Activated T-cell treated with anti-CD3 and anti-CD28 coated beads, Interleukin-2, amount 50 U/mL, for 24 hours (primary cell): ENCODE measurements around the gene PGP.
A peak's percentile ranks its signal among the peaks of the same experiment; 100 is the strongest.

Source experiments
- DNase-seq: peaks from one replicate; pipeline ENCODE4 v3.0.0-alpha.2; 2020
- H3K27ac Mint-ChIP-seq: 2 replicates; pipeline ENCODE4 v1.8.0; 2020; ENCODE audit warnings: mild to moderate bottlenecking, mixed read lengths
- H3K27me3 Mint-ChIP-seq: 2 replicates; pipeline ENCODE4 v1.8.0; 2020; ENCODE audit warnings: mixed read lengths
- H3K36me3 Mint-ChIP-seq: 2 replicates; pipeline ENCODE4 v1.8.0; 2020; ENCODE audit warnings: low read depth, mixed read lengths
- H3K4me1 Mint-ChIP-seq: 2 replicates; pipeline ENCODE4 v1.8.0; 2020; ENCODE audit warnings: low read depth, mixed read lengths
- H3K4me3 Mint-ChIP-seq: 2 replicates; pipeline ENCODE4 v1.8.0; 2020; ENCODE audit warnings: mild to moderate bottlenecking, moderate library complexity, mixed read lengths
- H3K9me3 Mint-ChIP-seq: 2 replicates; pipeline ENCODE4 v1.8.0; 2020; ENCODE audit warnings: mixed read lengths

The PGP gene

GRCh38 chr16:2194166-2194834, 20.3 kb downstream of the PGP start:
- Mint-ChIP-seq H3K36me3 (no peaks in the 10 kb centered on the region), H3K27me3 (peaks cover 39% of the 10 kb centered on the region), H3K27ac (no peak overlapping the region), H3K4me3 (no peak overlapping the region), H3K4me1 (peaks cover 6% of the 10 kb centered on the region), H3K9me3 (no peaks in the 10 kb centered on the region)
- no peak for DNase-seq

DNA sequence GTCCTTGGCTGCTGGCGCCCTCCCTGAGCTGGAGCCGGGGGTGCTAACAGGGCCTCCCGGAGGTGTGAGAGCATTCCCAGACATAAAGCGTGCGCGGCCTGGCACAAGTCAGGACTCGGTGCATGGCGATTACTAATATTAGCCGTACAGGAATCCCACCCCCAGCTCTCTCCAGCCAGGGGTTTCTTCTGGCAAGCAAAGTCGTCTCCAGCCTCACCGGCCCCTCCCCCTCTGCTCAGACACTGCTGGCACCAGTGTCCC, 23.3 kb downstream of the PGP start:
- DNase-seq, result no peak
- Mint-ChIP-seq H3K9me3 (no peaks in the 10 kb centered on the region), H3K4me1 (peaks cover 6% of the 10 kb centered on the region), H3K36me3 (no peaks in the 10 kb centered on the region), H3K4me3 (no peak overlapping the region), H3K27ac (no peak overlapping the region), H3K27me3 (peaks cover 16% of the 10 kb centered on the region)

DNA sequence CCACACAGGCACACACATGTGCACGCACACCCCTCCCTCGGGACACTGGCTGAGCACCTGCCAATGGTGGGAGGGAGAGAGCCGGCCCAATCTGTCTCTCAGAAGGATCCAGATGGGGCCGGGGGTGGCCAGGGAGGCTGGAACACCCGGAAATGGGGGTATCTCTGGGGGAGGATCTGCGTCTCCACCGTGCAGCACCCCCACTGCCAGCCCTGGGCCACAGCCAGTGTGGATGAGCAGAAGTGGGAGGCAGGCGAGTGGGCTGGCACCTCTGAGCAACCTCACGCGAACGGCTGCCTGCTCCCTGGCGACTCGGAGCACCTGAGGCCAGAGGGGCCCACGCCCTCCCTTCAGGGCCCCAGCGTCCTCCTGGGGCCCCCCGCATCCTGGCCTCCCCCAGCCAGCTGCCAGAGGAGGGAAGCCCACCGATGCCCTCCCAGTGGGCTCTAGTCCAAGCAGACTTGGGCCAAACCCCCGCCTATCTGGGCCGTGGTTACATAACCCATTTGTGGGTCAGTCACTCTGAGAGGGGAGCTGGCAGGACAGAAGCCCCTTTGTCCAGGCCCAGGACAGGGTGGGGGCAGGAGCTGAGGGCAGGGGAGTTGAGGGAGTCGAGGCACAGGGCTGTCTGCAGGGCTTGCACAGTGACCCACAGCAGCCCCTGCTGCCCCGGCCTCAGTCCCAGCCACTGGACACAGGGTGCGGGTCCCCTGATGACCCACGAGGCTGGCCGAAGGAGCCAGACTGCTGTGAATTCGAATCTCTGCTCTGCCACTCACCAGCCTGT, 23.8 kb downstream of the PGP start:
- H3K27me3 Mint-ChIP-seq, result peaks cover 16% of the 10 kb centered on the region
- H3K4me3 Mint-ChIP-seq, result no peak overlapping the region
- H3K4me1 Mint-ChIP-seq, result peaks cover 6% of the 10 kb centered on the region
- DNase-seq, result no peak
- no peaks in the 10 kb centered on the region for H3K36me3 Mint-ChIP-seq
- H3K9me3 Mint-ChIP-seq, result no peaks in the 10 kb centered on the region
- no peak overlapping the region for H3K27ac Mint-ChIP-seq

GRCh38 chr16:2190002-2190658, 24.5 kb downstream of the PGP start:
- Mint-ChIP-seq H3K27me3 (peaks cover 11% of the 10 kb centered on the region), H3K4me3 (no peak overlapping the region), H3K4me1 (peaks cover 4% of the 10 kb centered on the region), H3K27ac (no peak overlapping the region), H3K36me3 (no peaks in the 10 kb centered on the region), H3K9me3 (no peaks in the 10 kb centered on the region)
- DNase-seq, result no peak

- DNase-seq, result no peak
- no peaks in the 10 kb centered on the region for H3K36me3 Mint-ChIP-seq
- no peak overlapping the region for H3K27ac Mint-ChIP-seq
- H3K4me3 Mint-ChIP-seq, result no peak overlapping the region
- H3K4me1 Mint-ChIP-seq, result no peaks in the 10 kb centered on the region
- peaks cover 3% of the 10 kb centered on the region for H3K27me3 Mint-ChIP-seq
- no peaks in the 10 kb centered on the region for H3K9me3 Mint-ChIP-seq
Measured at GRCh38 chr16:2189252-2189893, 25.3 kb downstream of the PGP start.

DNA sequence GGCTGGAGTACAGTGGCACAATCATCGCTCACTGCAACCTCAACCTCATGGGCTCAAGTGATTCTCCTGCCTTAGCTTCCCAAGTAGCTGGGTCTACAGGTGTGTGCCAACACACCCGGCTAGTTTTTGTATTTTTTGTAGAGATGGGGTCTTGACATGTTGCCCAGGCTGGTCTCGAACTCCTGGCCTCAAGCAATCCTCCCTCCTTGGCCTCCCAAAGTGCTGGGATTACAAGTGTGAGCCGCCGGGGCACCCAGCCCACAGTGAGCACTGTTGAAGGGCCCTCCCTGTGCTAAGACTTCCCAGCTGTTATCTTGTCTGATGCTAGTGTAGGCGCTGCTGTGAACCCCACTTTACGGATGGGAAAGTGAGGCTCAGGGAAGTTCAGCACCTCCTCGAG, 26.2 kb downstream of the PGP start:
- Mint-ChIP-seq H3K4me1 (no peaks in the 10 kb centered on the region), H3K27me3 (no peaks in the 10 kb centered on the region), H3K27ac (no peak overlapping the region), H3K9me3 (no peaks in the 10 kb centered on the region), H3K4me3 (no peak overlapping the region), H3K36me3 (no peaks in the 10 kb centered on the region)
- DNase-seq, result no peak

DNA sequence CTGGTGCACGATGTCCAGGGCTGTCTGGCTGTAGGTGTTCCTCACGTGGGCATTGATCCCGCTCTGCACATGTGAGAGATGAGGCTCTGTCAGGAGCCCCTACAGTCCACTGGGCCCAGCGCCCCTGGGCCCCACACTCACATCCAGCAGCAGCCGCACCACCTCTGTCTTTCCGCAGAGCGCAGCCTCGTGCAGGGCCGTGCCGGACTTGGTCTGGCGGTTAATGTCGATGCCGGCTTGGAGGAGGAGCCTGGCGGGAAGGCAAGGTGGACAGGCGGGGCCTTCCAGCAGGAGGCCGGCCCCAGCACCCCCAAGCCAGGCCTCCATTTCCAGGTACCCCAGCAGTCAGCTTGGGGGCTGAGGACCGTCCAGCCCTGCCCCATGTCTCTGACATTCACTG, 27.4 kb downstream of the PGP start:
- H3K4me3 Mint-ChIP-seq, result no peak overlapping the region
- H3K27ac Mint-ChIP-seq, result no peak overlapping the region
- no peaks in the 10 kb centered on the region for H3K4me1 Mint-ChIP-seq
- no peaks in the 10 kb centered on the region for H3K36me3 Mint-ChIP-seq
- H3K9me3 Mint-ChIP-seq, result no peaks in the 10 kb centered on the region
- DNase-seq, result no peak
- H3K27me3 Mint-ChIP-seq, result no peaks in the 10 kb centered on the region

- Mint-ChIP-seq H3K27me3 (no peaks in the 10 kb centered on the region), H3K9me3 (no peaks in the 10 kb centered on the region), H3K27ac (no peak overlapping the region), H3K36me3 (no peaks in the 10 kb centered on the region), H3K4me1 (no peaks in the 10 kb centered on the region), H3K4me3 (no peak overlapping the region)
- DNase-seq, result no peak
Measured at GRCh38 chr16:2186505-2186904, 28.1 kb downstream of the PGP start.

DNA sequence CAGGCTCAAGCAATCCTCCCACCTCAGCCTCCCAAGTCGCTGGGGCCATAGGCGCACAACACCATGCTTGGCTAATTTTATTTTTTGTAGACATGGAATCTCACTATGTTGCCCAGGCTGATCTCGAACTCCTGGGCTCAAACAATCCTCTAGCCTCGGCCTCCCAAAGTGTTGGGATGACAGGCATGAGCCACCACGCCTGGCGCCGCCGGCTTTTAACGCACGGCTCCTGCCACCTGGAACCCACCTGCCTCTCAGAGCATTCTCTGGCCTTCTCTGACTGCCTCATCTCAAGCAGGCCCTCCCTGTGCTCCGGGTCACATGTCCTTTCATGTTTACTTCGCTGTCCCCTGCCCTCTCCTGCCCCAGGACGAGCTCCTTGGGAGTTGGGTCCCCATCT, 28.6 kb downstream of the PGP start:
- H3K27me3 Mint-ChIP-seq, result no peaks in the 10 kb centered on the region
- DNase-seq, result no peak
- H3K9me3 Mint-ChIP-seq, result no peaks in the 10 kb centered on the region
- H3K4me3 Mint-ChIP-seq, result no peak overlapping the region
- no peaks in the 10 kb centered on the region for H3K36me3 Mint-ChIP-seq
- H3K27ac Mint-ChIP-seq, result peak overlapping the region; percentile 6
- no peaks in the 10 kb centered on the region for H3K4me1 Mint-ChIP-seq

DNA sequence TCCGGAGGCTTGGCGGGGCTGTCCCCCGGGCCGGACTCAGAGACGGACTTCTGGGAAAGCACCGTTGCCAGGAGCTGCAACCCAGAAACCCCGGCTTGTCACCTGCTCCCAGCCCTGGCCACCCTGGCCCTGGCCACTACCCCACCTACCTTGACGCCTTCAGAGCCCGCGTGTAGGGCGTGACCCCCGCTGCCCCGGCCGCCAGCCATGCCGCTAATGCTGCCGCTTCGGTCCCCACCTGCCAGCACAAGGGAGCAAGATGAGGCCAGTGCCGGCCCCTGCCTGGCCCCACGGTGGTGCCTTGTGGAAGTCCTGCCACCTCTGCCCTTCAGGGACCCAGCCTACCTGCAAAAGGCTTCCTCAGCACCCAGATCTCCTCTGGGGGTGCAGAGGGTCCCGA, 29.7 kb downstream of the PGP start:
- no peaks in the 10 kb centered on the region for H3K4me1 Mint-ChIP-seq
- no peaks in the 10 kb centered on the region for H3K9me3 Mint-ChIP-seq
- no peak overlapping the region for H3K4me3 Mint-ChIP-seq
- H3K36me3 Mint-ChIP-seq, result no peaks in the 10 kb centered on the region
- no peak for DNase-seq
- no peak overlapping the region for H3K27ac Mint-ChIP-seq
- H3K27me3 Mint-ChIP-seq, result no peaks in the 10 kb centered on the region

DNA sequence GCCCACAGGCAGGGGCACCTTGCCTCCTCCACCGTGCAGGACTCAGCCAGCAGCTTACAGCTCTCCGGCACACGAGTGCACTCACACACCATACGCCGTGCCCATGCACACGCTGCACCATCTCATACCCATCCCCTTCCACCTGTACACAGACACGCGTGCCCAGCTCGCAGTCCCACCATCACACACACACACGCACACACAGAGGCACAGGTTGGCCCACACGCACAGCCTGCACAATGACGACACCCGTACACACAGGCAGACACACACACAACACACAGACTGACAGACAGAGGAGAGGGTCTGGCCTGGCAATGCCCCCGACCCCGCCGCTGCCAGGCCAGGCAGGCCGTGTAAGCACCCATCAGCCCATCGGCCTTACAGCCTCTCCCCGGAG, 30.3 kb downstream of the PGP start:
- DNase-seq, result no peak
- no peaks in the 10 kb centered on the region for H3K27me3 Mint-ChIP-seq
- H3K4me3 Mint-ChIP-seq, result no peak overlapping the region
- no peaks in the 10 kb centered on the region for H3K36me3 Mint-ChIP-seq
- no peaks in the 10 kb centered on the region for H3K9me3 Mint-ChIP-seq
- no peak overlapping the region for H3K27ac Mint-ChIP-seq
- H3K4me1 Mint-ChIP-seq, result no peaks in the 10 kb centered on the region

GRCh38 chr16:2183671-2184070, 31.0 kb downstream of the PGP start:
- H3K4me1 Mint-ChIP-seq, result no peaks in the 10 kb centered on the region
- no peaks in the 10 kb centered on the region for H3K27me3 Mint-ChIP-seq
- H3K9me3 Mint-ChIP-seq, result no peaks in the 10 kb centered on the region
- no peak for DNase-seq
- no peak overlapping the region for H3K27ac Mint-ChIP-seq
- H3K4me3 Mint-ChIP-seq, result no peak overlapping the region
- no peaks in the 10 kb centered on the region for H3K36me3 Mint-ChIP-seq

DNA sequence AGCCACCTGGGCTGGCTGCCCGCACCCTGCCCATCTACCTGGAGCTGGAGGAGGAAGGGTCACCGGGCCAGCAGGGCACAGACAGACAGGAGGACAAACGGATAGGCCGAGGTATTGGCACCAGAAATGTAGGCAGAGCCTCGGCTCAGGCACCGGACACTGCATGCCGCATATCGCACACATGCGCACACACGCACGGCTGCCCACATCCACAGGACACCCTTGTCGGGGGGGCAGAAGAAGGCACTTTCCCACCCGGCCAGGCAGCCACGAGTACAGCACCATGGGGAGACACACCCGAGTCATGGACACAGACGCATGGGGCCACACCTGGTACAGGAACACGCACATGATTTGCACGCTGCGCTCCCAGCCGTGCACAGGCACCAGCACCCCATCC, 32.7 kb downstream of the PGP start:
- H3K4me1 Mint-ChIP-seq, result no peaks in the 10 kb centered on the region
- H3K36me3 Mint-ChIP-seq, result peaks cover 7% of the 10 kb centered on the region
- H3K27ac Mint-ChIP-seq, result peak overlapping the region; percentile 44

GRCh38 chr16:2180962-2181923, 33.4 kb downstream of the PGP start:
- no peak overlapping the region for H3K4me3 Mint-ChIP-seq
- no peaks in the 10 kb centered on the region for H3K27me3 Mint-ChIP-seq
- H3K36me3 Mint-ChIP-seq, result peaks cover 12% of the 10 kb centered on the region
- no peak for DNase-seq
- peak overlapping the region; percentile 44 for H3K27ac Mint-ChIP-seq
- no peaks in the 10 kb centered on the region for H3K9me3 Mint-ChIP-seq
- no peaks in the 10 kb centered on the region for H3K4me1 Mint-ChIP-seq

More for the DNA sequence above, 32.7 kb downstream of the PGP start:
- Mint-ChIP-seq H3K4me3 (no peak overlapping the region), H3K27me3 (no peaks in the 10 kb centered on the region), H3K9me3 (no peaks in the 10 kb centered on the region)
- DNase-seq, result no peak
